ENCODE data around the gene GOT1.

Gene GOT1

GRCh38 chr10:99406149-99406548, 24.3 kb downstream of the GOT1 start:
- no peak overlapping the region for H3K4me3 ChIP-seq (ENCODE audit: low read length)
- peak; percentile 21 for DNase-seq (ENCODE audit: low read depth)
- TF ChIP-seq, protein P1, sequence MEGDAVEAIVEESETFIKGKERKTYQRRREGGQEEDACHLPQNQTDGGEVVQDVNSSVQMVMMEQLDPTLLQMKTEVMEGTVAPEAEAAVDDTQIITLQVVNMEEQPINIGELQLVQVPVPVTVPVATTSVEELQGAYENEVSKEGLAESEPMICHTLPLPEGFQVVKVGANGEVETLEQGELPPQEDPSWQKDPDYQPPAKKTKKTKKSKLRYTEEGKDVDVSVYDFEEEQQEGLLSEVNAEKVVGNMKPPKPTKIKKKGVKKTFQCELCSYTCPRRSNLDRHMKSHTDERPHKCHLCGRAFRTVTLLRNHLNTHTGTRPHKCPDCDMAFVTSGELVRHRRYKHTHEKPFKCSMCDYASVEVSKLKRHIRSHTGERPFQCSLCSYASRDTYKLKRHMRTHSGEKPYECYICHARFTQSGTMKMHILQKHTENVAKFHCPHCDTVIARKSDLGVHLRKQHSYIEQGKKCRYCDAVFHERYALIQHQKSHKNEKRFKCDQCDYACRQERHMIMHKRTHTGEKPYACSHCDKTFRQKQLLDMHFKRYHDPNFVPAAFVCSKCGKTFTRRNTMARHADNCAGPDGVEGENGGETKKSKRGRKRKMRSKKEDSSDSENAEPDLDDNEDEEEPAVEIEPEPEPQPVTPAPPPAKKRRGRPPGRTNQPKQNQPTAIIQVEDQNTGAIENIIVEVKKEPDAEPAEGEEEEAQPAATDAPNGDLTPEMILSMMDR (IDR thresholded peaks at IDR 0.05; ENCODE audit: insufficient read depth, low read depth, low read length, missing control alignments) = no peak

DNA sequence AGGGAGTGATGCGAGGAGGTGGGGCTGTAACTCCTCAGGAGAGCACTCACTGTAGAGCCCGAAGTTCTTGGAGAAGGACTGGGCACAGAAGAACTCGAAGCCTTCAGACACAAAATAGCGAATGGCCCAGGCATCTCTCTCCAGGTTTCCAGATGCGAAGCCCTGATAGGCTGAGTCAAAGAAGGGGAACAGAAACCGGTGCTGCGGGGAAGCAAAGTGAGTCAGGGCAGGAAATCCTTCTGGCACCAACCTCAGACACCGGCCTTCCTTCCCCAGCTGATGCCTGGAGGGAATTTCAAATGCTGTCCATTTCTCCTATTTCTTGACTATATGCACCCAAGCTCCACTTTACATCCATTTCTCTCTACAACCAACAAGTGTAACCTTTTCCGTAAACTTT, 26.8 kb downstream of the GOT1 start:
- H3K4me3 ChIP-seq (ENCODE audit: low read length) = no peak overlapping the region
- DNase-seq (ENCODE audit: low read depth) = peak; percentile 72
- TF ChIP-seq, protein P1 (IDR thresholded peaks at IDR 0.05; ENCODE audit: insufficient read depth, low read depth, low read length, missing control alignments) = no peak

GRCh38 chr10:99399664-99400063, 30.8 kb downstream of the GOT1 start:
- DNase-seq (ENCODE audit: low read depth) = no peak
- TF ChIP-seq, protein P1 (IDR thresholded peaks at IDR 0.05; ENCODE audit: insufficient read depth, low read depth, low read length, missing control alignments) = no peak
- H3K4me3 ChIP-seq (ENCODE audit: low read length) = no peak overlapping the region

DNA sequence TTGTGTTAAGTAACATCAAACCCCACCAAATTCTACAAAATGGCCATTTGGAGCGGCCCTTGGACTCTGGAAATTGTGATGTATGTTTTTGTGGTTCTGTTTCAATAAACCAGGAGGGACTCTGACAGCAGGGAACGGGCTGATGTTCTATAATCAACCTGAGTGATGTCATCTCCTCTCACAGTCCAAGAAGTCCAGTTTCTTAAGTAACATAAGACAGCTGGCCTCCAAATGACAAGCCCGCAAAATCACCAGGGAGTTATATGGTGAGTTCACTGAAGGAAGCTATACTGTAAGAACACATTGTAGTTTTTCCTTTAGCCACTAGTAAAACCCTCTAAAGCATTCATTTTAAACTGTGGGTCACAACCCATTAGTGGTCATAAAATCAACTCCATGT, 34.0 kb downstream of the GOT1 start:
- TF ChIP-seq, protein P1 (IDR thresholded peaks at IDR 0.05; ENCODE audit: insufficient read depth, low read depth, low read length, missing control alignments) = no peak
- no peak for DNase-seq (ENCODE audit: low read depth)
- H3K4me3 ChIP-seq (ENCODE audit: low read length) = no peak overlapping the region

DNA sequence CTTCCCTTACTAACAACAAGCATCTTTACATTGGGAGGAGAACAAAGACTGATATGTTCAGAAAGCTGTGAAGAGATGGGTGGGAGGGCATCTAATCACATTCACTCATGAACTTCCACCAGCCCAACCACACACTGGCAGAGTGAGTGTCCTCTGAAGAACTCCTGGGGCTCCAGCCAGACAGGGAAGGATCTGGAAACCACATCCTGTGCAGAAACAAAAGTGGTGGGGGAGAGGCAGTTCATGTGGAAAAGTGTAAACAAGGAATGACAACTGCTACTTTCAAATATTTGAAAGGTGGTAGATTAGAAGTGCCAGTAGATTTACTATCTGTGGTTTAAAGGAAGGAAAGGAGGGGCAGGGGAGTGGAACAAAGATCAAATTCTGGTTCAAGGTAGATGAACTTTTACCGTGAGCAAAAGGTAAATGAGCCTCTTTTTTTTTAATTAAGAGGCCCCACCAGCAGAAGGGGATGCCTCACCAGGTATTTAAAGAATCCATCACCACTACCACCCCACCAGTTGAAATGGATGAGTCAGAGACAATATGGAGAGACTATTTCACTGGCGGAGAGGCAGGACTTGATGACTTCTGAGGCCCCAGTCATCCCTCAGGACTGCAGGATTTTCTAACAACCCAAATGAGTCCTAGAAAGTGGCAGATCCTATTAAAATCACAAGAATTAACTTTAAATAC, 34.5 kb downstream of the GOT1 start:
- no peak overlapping the region for H3K4me3 ChIP-seq (ENCODE audit: low read length)
- TF ChIP-seq, protein P1 (IDR thresholded peaks at IDR 0.05; ENCODE audit: insufficient read depth, low read depth, low read length, missing control alignments) = no peak
- DNase-seq (ENCODE audit: low read depth) = peak; percentile 76

DNA sequence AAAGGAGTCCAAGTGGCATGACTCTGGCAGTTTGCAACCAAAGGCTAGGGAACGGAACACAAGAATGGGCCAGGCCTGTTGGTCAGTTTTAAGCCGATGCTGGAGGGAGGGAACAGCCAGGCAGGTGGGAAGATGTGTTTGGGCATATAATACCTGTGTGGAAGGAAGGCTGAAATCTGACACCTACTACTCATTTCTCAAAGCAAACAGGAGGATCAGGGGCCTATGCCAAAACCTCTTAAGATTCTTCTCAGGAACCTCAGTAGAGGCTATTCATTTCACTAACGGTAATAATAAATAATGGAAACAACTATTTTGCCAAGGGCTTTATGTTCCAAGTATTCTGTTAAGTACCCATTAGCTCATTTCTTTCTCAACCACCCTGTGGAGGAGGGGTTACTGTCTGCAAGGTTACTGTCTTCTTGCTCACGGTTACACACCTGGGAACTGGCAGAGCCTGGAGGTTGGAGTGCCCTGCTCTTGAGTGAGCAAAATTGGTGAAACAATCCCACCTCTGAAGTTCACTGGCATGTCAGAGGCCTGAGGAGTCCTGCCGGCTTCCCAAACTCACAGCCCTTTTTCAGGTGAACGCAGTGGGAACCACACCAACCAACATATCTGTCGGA, 35.5 kb downstream of the GOT1 start:
- H3K4me3 ChIP-seq (ENCODE audit: low read length) = no peak overlapping the region
- TF ChIP-seq, protein P1 (IDR thresholded peaks at IDR 0.05; ENCODE audit: insufficient read depth, low read depth, low read length, missing control alignments) = no peak
- DNase-seq (ENCODE audit: low read depth) = peak; percentile 73

DNA sequence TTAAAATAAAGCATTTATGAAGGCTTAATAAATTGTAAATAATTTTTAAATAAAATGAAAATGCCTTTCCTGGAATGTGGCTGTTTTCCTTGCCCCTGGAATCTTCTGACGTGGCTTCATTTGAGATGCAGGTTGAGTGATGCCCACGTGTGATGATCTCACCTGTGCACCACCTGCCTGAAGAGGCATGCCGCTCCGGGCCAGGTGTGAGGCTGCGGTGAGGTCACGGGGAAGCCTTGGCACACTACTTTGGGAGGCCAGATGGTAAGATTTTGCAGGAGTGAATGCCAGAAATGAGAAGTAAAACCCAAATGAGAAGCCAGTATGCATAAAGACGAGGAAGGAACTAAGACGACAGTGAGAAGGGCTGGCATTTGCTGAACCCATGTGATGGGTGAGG, 36.2 kb downstream of the GOT1 start:
- TF ChIP-seq, protein P1 (IDR thresholded peaks at IDR 0.05; ENCODE audit: insufficient read depth, low read depth, low read length, missing control alignments) = no peak
- H3K4me3 ChIP-seq (ENCODE audit: low read length) = no peak overlapping the region
- DNase-seq (ENCODE audit: low read depth) = peak; percentile 89

Data from epithelial cell of esophagus (primary cell).